Right atrium auricular region (tissue), 2 donors: ENCODE measurements around the gene ST6GALNAC3. TPM values are rescaled to one million over a fixed set of nuclear protein-coding genes. Genes with fewer than 3 reads are reported as not detected.

ENCODE experiments used
- DNase-seq: peaks from one replicate; pipeline ENCODE4 v3.0.0-alpha.2; 2019; ENCODE audit warnings: low spot score
- H3K27ac ChIP-seq, 2 donors: fragments of 200-600 bp; sonication (generic); 1 replicate in 1 of 2; 2 replicates in 1 of 2; pipeline ENCODE4 v1.5.1; 2016 to 2019
- H3K27me3 ChIP-seq, 2 donors: fragments of 200-600 bp; sonication (generic); one replicate each; pipeline versions ENCODE4 v1.5.1 to v1.6.0; 2017 to 2019
- H3K36me3 ChIP-seq: fragments of 200-600 bp; sonication (generic); one replicate; pipeline ENCODE4 v1.5.1; 2016
- H3K4me1 ChIP-seq, 2 donors: fragments of 200-600 bp; sonication (generic); one replicate each; pipeline versions ENCODE4 v1.5.1 to v1.6.0; 2017 to 2019
- H3K4me3 ChIP-seq, 2 donors: fragments of 200-600 bp; sonication (generic); 1 replicate in 1 of 2; 2 replicates in 1 of 2; pipeline ENCODE4 v1.5.1; 2017 to 2019; ENCODE audit warnings: mild to moderate bottlenecking in 1 of 2, moderate library complexity in 1 of 2
- H3K9me3 ChIP-seq, 2 donors: fragments of 200-600 bp; sonication (generic); one replicate each; pipeline ENCODE4 v1.5.1; 2019
- CTCF ChIP-seq, 2 donors: fragments of 200-600 bp; sonication (generic); IDR thresholded peaks; one replicate each; pipeline ENCODE4 v1.5.1; 2019; ENCODE audit warnings: antibody characterized with exemption in 2 of 2
- total RNA-seq, 2 donors: library from RNA; depleted of rRNA; stranded (reverse); fragments of >200 nt; gene quantifications; one replicate each; pipeline ENCODE4 v1.1.0, GENCODE V29; 2016

The ST6GALNAC3 gene
- total RNA-seq, 2 donors from 2014 or later = 6.8 to 9.3 TPM

DNA sequence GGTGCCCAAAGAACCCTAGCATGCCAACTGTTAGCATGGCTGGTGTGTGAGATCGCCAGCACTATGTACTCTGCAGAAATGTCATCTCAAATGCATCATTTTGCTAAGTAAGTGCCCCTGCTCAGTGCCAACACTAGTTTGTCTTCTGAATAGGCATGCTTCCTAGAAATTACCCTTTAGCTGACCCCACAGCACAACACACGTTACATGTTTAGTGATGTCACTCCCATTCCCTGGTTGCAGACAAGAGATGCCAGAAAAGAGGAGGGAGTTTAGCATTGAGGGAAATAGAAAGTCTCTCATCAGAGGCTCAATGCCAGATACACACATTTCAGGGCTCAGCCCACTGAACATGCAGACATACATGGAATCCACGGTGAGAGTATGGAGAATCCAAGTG, 9.3 kb upstream of the ST6GALNAC3 start:
- no peaks in the 10 kb centered on the region for H3K9me3 ChIP-seq
- H3K4me1 ChIP-seq = peaks cover 0 to 7% of the 10 kb centered on the region in 2 donors
- no peaks in the 10 kb centered on the region for H3K36me3 ChIP-seq
- no peak overlapping the region for H3K4me3 ChIP-seq
- no peak for TF ChIP-seq CTCF (IDR thresholded peaks at IDR 0.05)
- no peak for DNase-seq
- H3K27me3 ChIP-seq = no peaks in the 10 kb centered on the region
- no peak overlapping the region for H3K27ac ChIP-seq

GRCh38 chr1:76066394-76066793, 8.2 kb upstream of the ST6GALNAC3 start:
- Histone ChIP-seq H3K4me1 (peaks cover 0 to 7% of the 10 kb centered on the region in 2 donors), H3K36me3 (no peaks in the 10 kb centered on the region), H3K27ac (no peak overlapping the region), H3K4me3 (no peak overlapping the region), H3K27me3 (no peaks in the 10 kb centered on the region), H3K9me3 (no peaks in the 10 kb centered on the region)
- TF ChIP-seq CTCF (IDR thresholded peaks at IDR 0.05) = no peak
- no peak for DNase-seq

DNA sequence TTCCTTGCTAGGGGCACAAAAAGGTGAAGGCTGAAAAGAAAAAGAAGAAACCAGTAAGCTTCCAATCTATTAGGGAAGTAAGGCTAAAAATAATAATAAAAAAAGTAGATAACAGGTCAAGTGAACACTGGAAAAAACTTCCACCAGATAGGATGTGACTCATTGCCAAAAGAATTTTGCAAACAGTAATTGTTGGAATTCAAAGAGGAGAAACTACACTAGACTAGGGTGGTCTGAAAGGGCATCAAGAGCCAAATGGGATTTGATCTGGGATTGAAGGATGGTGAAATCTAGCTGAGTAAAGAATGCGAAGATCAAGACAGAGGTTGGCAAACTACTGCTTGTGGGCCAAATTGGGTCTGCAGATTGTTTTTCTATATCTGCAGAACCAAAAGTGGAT, 6.0 kb upstream of the ST6GALNAC3 start:
- peaks cover 0 to 7% of the 10 kb centered on the region in 2 donors for H3K4me1 ChIP-seq

GRCh38 chr1:76068953-76069561, 5.5 kb upstream of the ST6GALNAC3 start:
- Histone ChIP-seq H3K36me3 (no peaks in the 10 kb centered on the region), H3K27ac (peak overlapping the region in 1 of 2 donors; percentile 17), H3K4me3 (no peak overlapping the region), H3K27me3 (no peaks in the 10 kb centered on the region), H3K9me3 (no peaks in the 10 kb centered on the region), H3K4me1 (peaks cover 0 to 12% of the 10 kb centered on the region in 2 donors)
- DNase-seq = no peak
- TF ChIP-seq CTCF (IDR thresholded peaks at IDR 0.05) = no peak

More for the DNA sequence above, 6.0 kb upstream of the ST6GALNAC3 start:
- DNase-seq = no peak
- no peak overlapping the region for H3K4me3 ChIP-seq
- H3K27ac ChIP-seq = peak overlapping the region in 1 of 2 donors; percentile 17
- no peaks in the 10 kb centered on the region for H3K36me3 ChIP-seq
- no peaks in the 10 kb centered on the region for H3K27me3 ChIP-seq
- TF ChIP-seq CTCF (IDR thresholded peaks at IDR 0.05) = no peak
- no peaks in the 10 kb centered on the region for H3K9me3 ChIP-seq

GRCh38 chr1:76070538-76070937, 4.0 kb upstream of the ST6GALNAC3 start:
- Histone ChIP-seq H3K36me3 (no peaks in the 10 kb centered on the region), H3K9me3 (no peaks in the 10 kb centered on the region), H3K27me3 (no peaks in the 10 kb centered on the region), H3K4me3 (no peak overlapping the region), H3K27ac (no peak overlapping the region), H3K4me1 (peaks cover 0 to 14% of the 10 kb centered on the region in 2 donors)
- DNase-seq = no peak
- TF ChIP-seq CTCF (IDR thresholded peaks at IDR 0.05) = no peak

DNA sequence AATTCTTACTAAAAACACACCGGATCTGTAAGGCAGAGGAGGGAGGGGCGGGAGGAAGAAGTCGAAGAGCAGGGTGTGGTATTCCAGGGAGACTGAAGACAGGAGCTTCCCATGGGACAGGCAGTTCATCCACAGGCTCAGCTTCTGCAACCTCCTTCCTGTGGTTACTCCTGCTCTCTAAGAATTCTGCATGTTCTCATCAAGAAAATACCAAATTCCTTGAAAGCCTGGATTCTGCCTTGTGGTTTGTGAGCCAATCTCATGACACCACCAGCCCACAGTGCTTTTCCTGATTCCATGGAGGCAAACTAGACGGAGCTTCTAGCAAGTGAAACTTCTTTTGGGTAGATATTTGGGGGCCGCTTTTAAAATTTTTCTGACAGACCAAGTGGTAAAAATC, 1.1 kb upstream of the ST6GALNAC3 start:
- Histone ChIP-seq H3K27me3 (no peaks in the 10 kb centered on the region), H3K27ac (no peak overlapping the region), H3K9me3 (no peaks in the 10 kb centered on the region), H3K36me3 (no peaks in the 10 kb centered on the region), H3K4me3 (no peak overlapping the region), H3K4me1 (peaks cover 0 to 11% of the 10 kb centered on the region in 2 donors)
- no peak for DNase-seq
- no peak for TF ChIP-seq CTCF (IDR thresholded peaks at IDR 0.05)
